HG03520 (cell line): Measurements from ENCODE around the gene SSTR4.

Experiments
- ATAC-seq: cut with Tn5 transposase; IDR thresholded peaks from one replicate; pipeline ENCODE4 v1.9.1; 2021; ENCODE audit warnings: mild to moderate bottlenecking, moderate library complexity; ENCODE audit not compliant: unreplicated experiment

SSTR4 gene

DNA sequence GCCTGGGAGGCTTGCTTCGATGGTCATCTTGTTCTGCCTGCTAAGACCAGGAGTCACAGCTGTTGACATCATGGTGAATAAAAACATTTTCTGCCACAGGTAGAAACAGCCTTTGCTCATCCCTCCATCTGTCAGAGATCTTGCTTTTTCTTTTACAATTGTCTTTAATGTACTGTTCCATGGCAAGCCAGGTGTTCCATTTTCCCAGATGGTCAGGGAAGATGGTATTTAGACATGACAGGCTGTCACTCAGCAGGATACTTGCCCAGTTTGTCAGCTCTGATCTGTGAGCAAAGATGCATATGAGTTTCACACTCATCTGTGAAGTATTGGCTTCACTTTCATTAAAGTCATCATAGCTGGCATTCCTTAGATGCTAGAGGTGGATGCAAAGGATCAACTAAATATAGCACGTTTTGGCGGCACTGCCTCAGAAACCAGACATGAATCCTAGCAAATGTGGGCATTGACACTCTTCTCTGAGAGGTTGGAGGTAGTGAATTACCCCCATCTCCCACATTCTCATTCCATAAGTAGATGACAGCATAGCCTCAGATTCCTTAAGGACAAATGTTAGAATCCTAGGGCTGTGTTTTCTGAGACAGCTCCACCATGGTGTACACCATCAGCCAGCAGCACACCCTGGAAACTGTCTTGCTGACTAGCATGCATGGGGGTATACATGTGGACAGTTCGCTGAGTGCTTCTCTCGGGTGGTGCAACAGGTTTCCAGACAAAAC, 4.2 kb downstream of the SSTR4 start:
- no peak for ATAC-seq

GRCh38 chr20:23039885-23040508, 4.9 kb downstream of the SSTR4 start:
- ATAC-seq = no peak

- ATAC-seq = no peak
Observed at GRCh38 chr20:23042270-23042669, 7.2 kb downstream of the SSTR4 start.

GRCh38 chr20:23043376-23043775, 8.3 kb downstream of the SSTR4 start:
- ATAC-seq = no peak

GRCh38 chr20:23046431-23046830, 11.3 kb downstream of the SSTR4 start:
- no peak for ATAC-seq

- ATAC-seq = no peak
Observed at GRCh38 chr20:23047001-23047737, 12.1 kb downstream of the SSTR4 start.

DNA sequence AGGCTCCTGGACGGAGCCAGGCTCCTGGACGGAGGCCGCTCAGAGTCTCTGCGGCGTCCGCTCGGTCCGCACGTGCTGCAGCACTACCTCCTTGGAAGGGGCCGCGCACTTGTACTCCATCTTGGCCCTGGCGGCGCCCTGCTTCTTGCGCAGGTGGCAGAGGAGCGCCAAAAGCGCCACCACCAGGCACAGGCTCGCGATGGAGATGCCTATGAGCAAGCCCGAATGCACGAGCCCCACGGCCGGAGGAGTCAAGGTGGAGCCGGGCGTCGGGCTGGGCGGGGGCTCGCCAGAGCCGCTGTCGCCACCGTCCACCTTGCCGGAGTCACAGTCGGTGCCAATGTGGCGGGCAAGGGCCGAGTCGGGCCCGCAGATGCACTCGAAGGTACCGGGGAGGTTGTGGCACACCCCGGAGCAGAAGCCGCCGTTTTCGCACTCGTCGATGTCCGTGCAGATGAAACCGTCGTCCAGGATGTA, 12.7 kb downstream of the SSTR4 start:
- ATAC-seq = no peak

DNA sequence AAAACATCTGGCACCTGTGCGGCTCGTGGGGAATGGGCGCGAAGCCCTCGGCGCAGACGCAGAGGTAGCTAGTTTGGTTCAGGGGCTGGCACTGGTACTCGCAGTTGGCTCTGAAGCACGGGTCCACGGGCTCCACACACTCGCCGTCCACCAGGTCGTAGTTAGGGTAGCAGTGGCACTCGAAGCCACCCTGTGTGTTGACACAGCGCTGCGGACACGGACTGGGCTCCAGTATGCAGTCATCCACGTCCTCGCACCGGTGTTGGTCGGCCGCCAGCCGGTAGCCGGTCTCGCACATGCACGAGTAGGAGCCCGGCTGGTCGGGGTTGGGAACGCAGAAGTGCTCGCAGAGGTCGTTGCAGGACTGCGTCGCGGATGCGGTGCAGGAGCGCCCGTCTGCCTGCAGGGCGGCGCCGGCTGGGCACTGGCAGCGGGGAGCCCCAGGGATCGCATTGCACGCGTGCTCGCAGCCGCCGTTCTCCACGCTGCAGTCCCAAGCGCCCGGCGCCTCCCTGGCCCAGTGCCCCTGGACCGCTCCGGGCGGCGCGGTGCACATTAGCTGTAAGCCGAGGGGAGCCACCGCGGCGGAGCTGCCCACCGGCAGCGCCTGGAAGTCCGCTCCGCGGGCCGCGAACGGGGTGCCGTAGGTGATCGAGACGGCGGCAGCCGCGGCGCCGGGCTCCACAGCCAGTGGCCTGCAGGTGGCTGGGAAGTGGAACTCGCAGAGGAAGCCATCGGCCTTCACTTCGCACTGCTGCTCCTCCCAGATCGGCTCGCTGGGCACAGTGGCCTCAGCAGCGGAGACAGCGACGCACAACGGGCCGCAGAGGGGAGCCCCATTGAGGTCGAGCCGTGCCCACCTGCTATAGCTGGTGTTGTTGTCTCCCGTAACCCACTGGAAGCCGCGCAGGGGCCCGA, 13.4 kb downstream of the SSTR4 start:
- no peak for ATAC-seq

DNA sequence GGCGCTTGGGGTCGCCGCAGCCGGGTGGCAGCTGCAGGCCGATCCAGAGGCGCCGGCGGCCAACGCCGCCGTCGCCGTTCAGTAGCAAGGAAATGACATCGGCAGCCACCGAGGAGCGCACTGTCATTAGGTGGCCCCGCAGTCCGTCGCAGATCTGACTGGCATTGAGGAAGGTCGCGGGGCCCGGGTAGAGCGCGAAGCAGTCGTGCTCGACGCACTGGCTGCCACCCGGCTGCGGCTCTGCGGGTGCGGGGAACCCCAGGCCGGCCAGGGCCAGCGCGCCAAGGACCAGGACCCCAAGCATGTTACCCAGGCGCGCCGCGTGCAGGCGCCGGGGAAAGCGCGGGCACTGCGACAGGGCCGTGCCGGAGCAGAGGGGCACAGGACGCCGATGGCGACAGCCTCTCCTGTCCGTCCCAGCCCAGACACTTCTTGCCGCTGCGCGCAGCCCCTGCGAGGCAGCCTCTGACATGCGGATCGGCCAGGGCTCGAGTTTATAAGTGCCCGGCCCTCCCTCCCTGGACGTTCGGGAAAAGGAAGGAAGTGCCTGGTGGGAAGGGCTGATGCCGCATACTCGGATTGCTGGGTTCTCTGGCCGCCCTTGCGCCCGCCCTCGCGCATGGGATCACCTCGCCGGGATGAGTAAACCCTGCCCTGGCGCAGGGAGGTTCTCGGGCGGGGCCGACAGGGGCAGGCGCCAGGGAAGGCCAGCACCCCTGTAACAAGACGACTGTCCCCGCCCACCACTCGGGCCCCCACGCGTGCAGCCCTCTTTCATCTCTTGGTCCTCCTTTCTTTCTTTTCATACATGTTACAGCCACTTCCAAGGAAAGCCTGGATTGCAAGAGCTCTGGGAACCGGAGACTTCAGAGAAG, 14.3 kb downstream of the SSTR4 start, which contains the start of gene THBD:
TSS of gene THBD (minus strand) at position 472 of the 875 bp plus-strand sequence. CDS start at position 304, 168 bp downstream.
- no peak for ATAC-seq

DNA sequence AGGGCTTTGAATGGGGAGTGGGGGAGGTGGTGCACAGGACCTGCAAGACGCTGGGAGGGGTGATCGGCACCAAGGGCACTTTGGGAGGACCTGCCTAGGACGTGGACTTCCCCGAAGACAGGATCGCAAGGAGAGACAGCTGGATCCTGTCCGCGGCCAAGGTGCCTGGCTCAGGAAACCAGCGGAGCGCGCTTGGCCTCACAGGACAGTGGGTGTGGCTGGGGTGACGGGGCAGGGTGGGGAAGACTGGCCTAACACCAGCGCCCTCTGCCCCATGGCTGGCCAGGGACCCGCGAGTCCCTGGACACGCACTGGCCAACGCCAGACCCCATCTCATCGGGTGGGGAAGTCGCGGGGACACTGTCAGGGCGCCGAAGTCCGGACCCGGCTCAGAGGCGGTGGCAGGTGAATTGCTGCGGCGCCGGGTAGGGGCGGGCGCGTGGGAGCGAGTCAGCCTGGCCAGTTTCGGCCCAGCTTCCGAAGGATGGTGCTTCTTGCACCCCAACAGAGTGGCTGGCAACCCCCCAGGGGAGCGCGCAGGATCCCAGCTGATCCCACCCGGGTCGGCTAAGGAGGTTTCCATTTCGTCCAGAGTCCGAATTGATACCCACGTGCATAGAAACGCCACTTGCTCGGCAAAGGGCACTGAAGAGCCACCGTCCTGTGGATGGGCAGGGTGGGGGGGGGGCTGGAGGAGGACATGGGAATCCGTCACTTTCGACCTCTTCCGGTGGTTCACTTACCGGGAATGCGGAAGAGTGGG, 15.1 kb downstream of the SSTR4 start:
- ATAC-seq = no peak

GRCh38 chr20:23050847-23051627, 15.9 kb downstream of the SSTR4 start:
- no peak for ATAC-seq

- no peak for ATAC-seq
Observed at GRCh38 chr20:23052904-23053303, 17.8 kb downstream of the SSTR4 start.

DNA sequence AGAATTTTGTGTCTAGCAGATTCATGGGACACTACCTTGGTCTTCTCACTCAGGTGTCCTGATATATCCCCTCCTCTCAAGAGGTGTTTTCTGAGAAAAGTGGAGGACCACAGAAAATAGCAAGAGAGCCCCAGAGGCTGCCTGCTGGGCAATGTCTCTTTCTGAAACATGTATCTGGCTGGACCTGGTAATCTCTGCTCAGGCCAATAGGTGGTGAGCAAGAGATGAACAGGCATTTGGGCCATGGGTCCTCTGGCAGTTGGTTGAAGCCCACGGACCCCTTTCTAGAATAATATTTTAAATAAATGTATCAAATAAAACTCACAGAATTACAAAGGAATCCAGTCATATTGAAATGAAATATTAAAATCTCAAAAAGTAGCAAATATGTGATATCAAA, 23.1 kb downstream of the SSTR4 start:
- no peak for ATAC-seq

GRCh38 chr20:23059001-23059400, 23.9 kb downstream of the SSTR4 start:
- no peak for ATAC-seq

- ATAC-seq = no peak
Observed at GRCh38 chr20:23059846-23060245, 24.7 kb downstream of the SSTR4 start.

DNA sequence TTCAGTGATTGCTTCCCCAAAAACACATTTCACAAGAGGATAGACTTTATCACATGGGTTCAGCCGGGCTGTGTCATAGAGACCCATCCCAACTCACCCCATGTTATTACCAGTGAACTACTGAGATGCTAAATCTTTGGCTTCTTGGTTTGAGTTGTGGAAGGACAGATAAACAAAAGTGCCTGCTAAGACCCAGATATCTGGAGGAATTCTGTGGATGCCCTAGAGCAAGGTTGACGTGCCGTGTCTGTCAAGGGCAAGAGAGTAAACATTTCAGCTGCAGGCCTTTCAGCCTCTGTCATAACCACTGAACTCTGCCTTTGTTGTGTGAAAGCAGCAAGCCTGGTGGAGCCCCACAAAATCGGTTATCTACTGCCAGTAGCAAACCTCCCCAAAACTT, 25.5 kb downstream of the SSTR4 start:
- ATAC-seq = no peak

DNA sequence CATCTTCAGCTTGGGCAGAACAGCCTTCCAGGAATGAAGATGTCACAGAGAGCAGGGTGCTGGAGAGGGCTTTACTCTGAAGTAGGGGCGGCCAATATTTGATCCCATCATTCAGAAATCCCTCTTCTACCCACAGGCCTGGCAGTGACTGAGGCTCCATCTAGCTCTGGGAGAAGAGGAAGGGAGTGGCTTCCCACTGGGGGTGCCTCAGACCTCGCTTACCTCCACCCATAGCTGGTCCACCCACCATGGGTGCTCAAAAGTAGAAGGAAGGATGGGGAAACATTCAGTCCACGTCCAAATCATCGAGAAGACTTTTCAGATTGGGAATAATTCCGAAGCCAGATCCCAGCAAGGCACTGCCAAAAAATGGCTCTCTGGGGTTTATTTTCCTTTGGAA, 26.1 kb downstream of the SSTR4 start:
- no peak for ATAC-seq
